K562 (cell line): ENCODE data around the gene B4GALT4. TPM values are rescaled to one million over a fixed set of nuclear protein-coding genes. Genes with fewer than 3 reads are reported as not detected.

Source experiments
- ATAC-seq: fragments of 200-7000 bp; cut with Tn5 transposase; 3 replicates; pipeline ENCODE4 v1.9.1; 2020; ENCODE audit warnings: moderate library complexity
- BruUV-seq: library from RNA; stranded (reverse); fragments of 400-500 nt; replicated peaks from 2 replicates; lab custom pipeline; 2021; lab: Mats Ljungman, UMichigan
- CTCF ChIA-PET: fragments of 300-600 bp; formaldehyde crosslinking; extraction: SDS; loops from one replicate; lab custom pipeline; 2021; ENCODE audit warnings: low intra/inter-chr PET ratio; lab: Yijun Ruan, JAX
- POLR2A ChIA-PET: fragments of 300-600, 350-650 bp; sonication (Branson Sonifier 250); formaldehyde crosslinking; extraction: SDS; loops from one replicate; lab custom pipeline; 2021; ENCODE audit warnings: antibody characterized with exemption, inconsistent platforms; lab: Yijun Ruan, JAX
- DNase-seq, 4 experiments: peaks; one replicate each; pipeline versions ENCODE4 v3.0.0 to v3.0.0-alpha.2; 2011 to 2018; ENCODE audit warnings: low spot score in 3 of 4, mixed read lengths in 3 of 4; ENCODE audit errors: extremely low read depth in 1 of 4
- FAIRE-seq: peaks from 2 replicates; lab custom pipeline; 2011; peaks lifted over from hg19 to GRCh38; lab: Jason Lieb, UNC
- H2AFZ ChIP-seq: 2 replicates; pipeline ENCODE4 v1.6.0; 2011; ENCODE audit warnings: low read depth, low read length, control low read depth, inconsistent platforms
- H3K27ac ChIP-seq: fragments of 200-600 bp; 3 replicates; pipeline ENCODE4 v1.8.0; 2011; ENCODE audit warnings: low read depth, mild to moderate bottlenecking, control low read depth, inconsistent platforms, low read length, moderate library complexity, mixed read lengths; ENCODE audit errors: extremely low read depth
- H3K27me3 ChIP-seq, 2 experiments: fragments of 300-600 bp in 1 of 2; 2 replicates in 1 of 2; 3 replicates in 1 of 2; pipeline versions ENCODE4 v1.6.0 to v1.8.0; 2011; ENCODE audit warnings: inconsistent platforms in 2 of 2, low read length in 2 of 2, mild to moderate bottlenecking in 1 of 2, mixed read lengths in 1 of 2, moderate library complexity in 1 of 2; ENCODE audit not compliant: control insufficient read depth in 2 of 2, insufficient read depth in 2 of 2
- H3K36me3 ChIP-seq: fragments of 300-600 bp; 3 replicates; pipeline ENCODE4 v1.8.0; 2011; ENCODE audit warnings: mild to moderate bottlenecking, low read length, inconsistent platforms; ENCODE audit not compliant: control insufficient read depth, insufficient read depth
- H3K4me1 ChIP-seq, 2 experiments: fragments of 200-600 bp in 1 of 2; replicated peaks in 1 of 2; 2 replicates in 1 of 2; 3 replicates in 1 of 2; pipeline versions ENCODE4 v1.5.1 to v1.8.0; 2011; ENCODE audit warnings: inconsistent platforms in 2 of 2, low read length in 2 of 2, mild to moderate bottlenecking in 1 of 2, mixed read lengths in 1 of 2, moderate library complexity in 1 of 2; ENCODE audit not compliant: control insufficient read depth in 2 of 2, insufficient read depth in 2 of 2
- H3K4me2 ChIP-seq: 2 replicates; pipeline ENCODE4 v1.6.1; 2011; ENCODE audit warnings: low read length, control low read depth, inconsistent platforms, mixed read lengths; ENCODE audit not compliant: insufficient read depth
- H3K4me3 ChIP-seq: fragments of 200-600 bp; sonication (generic), shearing (Covaris generic); 2 replicates; pipeline ENCODE4 v1.5.1; 2016; ENCODE audit warnings: control low read depth, inconsistent platforms
- H3K79me2 ChIP-seq: fragments of 200-600 bp; 3 replicates; pipeline ENCODE4 v1.8.0; 2011; ENCODE audit warnings: low read length, inconsistent platforms; ENCODE audit not compliant: control insufficient read depth, insufficient read depth
- H3K9ac ChIP-seq, 2 experiments: 2 replicates each; pipeline versions ENCODE4 v1.6.0 to v1.6.1; 2011; ENCODE audit warnings: low read depth in 2 of 2, low read length in 2 of 2, control low read depth in 1 of 2, inconsistent platforms in 1 of 2, mild to moderate bottlenecking in 1 of 2, mixed read lengths in 1 of 2; ENCODE audit not compliant: insufficient read depth in 1 of 2
- H3K9me1 ChIP-seq: one replicate; pipeline ENCODE4 v1.6.0; 2011; ENCODE audit warnings: inconsistent platforms, mild to moderate bottlenecking, low read length, moderate library complexity; ENCODE audit not compliant: control insufficient read depth, insufficient read depth
- H3K9me3 ChIP-seq: replicated peaks from 2 replicates; pipeline ENCODE4 v1.5.1; 2011; ENCODE audit warnings: low read depth, low read length, inconsistent platforms; ENCODE audit not compliant: control insufficient read depth, insufficient read depth
- H4K20me1 ChIP-seq: replicated peaks from 2 replicates; pipeline ENCODE4 v1.6.1; 2011; ENCODE audit warnings: low read length, inconsistent platforms, mixed read lengths; ENCODE audit not compliant: control insufficient read depth, insufficient read depth
- BACH1 ChIP-seq: fragments of 200-800 bp; sonication (Bioruptor generic); IDR thresholded peaks from 2 replicates; pipeline ENCODE4 v1.6.1; 2016; ENCODE audit warnings: missing genetic modification characterization, missing compliant biosample characterization
- CEBPB ChIP-seq: fragments of 450-650 bp; IDR thresholded peaks from 2 replicates; pipeline ENCODE4 v1.6.1; 2016; ENCODE audit warnings: missing genetic modification characterization, missing compliant biosample characterization
- HSF4 ChIP-seq: fragments of 250-450 bp; sonication (Bioruptor Pico); IDR thresholded peaks from 2 replicates; pipeline ENCODE4 v2.1.2; 2022; ENCODE audit warnings: mild to moderate bottlenecking, moderate library complexity, borderline replicate concordance
- KDM1A ChIP-seq, 2 experiments: fragments of 450-650 bp; IDR thresholded peaks; 2 replicates each; pipeline ENCODE4 v1.6.1; 2016; ENCODE audit warnings: mild to moderate bottlenecking in 2 of 2
- MTF1 ChIP-seq: fragments of 250-450 bp; sonication (Bioruptor Pico); IDR thresholded peaks from 2 replicates; pipeline ENCODE4 v1.9.0; 2021; ENCODE audit warnings: moderate library complexity, mild to moderate bottlenecking, inconsistent platforms, borderline replicate concordance
- NEUROD1 ChIP-seq: fragments of 150-350 bp; IDR thresholded peaks from 2 replicates; pipeline ENCODE4 v1.6.1; 2014; ENCODE audit warnings: borderline replicate concordance, low read length, low read depth; ENCODE audit not compliant: partially characterized antibody
- PCBP2 ChIP-seq: fragments of 200-400 bp; formaldehyde crosslinking; IDR thresholded peaks from 2 replicates; pipeline ENCODE4 v1.6.1; 2018; ENCODE audit warnings: low read length, low read depth, mild to moderate bottlenecking, moderate library complexity; ENCODE audit not compliant: poor library complexity, severe bottlenecking
- POU5F1 ChIP-seq: fragments of 150-350 bp; IDR thresholded peaks from 2 replicates; pipeline ENCODE4 v1.6.1; 2014; ENCODE audit warnings: borderline replicate concordance, low read length, low read depth, mild to moderate bottlenecking; ENCODE audit not compliant: partially characterized antibody
- RB1 ChIP-seq: fragments of 450-650 bp; IDR thresholded peaks from 2 replicates; pipeline ENCODE4 v1.6.1; 2017; ENCODE audit warnings: low read depth, mild to moderate bottlenecking
- SRSF3 ChIP-seq: fragments of 200-400 bp; formaldehyde crosslinking; IDR thresholded peaks from 2 replicates; pipeline ENCODE4 v1.6.1; 2016; ENCODE audit warnings: mild to moderate bottlenecking, low read length, moderate library complexity; ENCODE audit not compliant: insufficient read depth
- ZNF133 ChIP-seq: fragments of 250-450 bp; sonication (Bioruptor Pico); IDR thresholded peaks from 2 replicates; pipeline ENCODE4 v1.4.0; 2020; ENCODE audit warnings: mild to moderate bottlenecking
- ZNF253 ChIP-seq: fragments of 250-450 bp; sonication (Bioruptor Pico); conservative IDR thresholded peaks from 2 replicates; pipeline ENCODE4 v1.6.1; 2021; ENCODE audit warnings: mild to moderate bottlenecking
- ZNF609 ChIP-seq: sonication (generic); formaldehyde crosslinking; IDR thresholded peaks from 2 replicates; pipeline ENCODE4 v1.8.1; 2023; ENCODE audit warnings: missing genetic modification reagents, mild to moderate bottlenecking, borderline replicate concordance
- WGBS: fragments of 100-300 bp; shearing (Covaris generic); methylation state at CpG from one replicate; pipeline ENCODE4 v1.1.6; 2016; ENCODE audit warnings: low coverage, mixed read lengths; ENCODE audit not compliant: insufficient coverage; ENCODE audit errors: missing lambda C conversion rate; 5-methylcytosine and 5-hydroxymethylcytosine counted together
- in situ Hi-C: fragments of 300-500 bp; cut with MboI; formaldehyde crosslinking; loops from 4 replicates; pipeline ENCODE4 v1.15.0; 2018; ENCODE audit warnings: inconsistent platforms, mixed read lengths
- intact Hi-C: fragments of 100-400 bp; cut with micrococcal nuclease; formaldehyde crosslinking; loops from 2 replicates; pipeline ENCODE4 v1.14.2; 2022
- polyA plus RNA-seq, 8 experiments: library from polyadenylated mRNA; depleted of rRNA in 4 of 8; stranded (reverse) in 5 of 8; unstranded in 3 of 8; fragments of >200 nt; fragmentation: Nextera tagmentation in 2 of 8; fragmentation: Illumina TruSeq in 1 of 8; extraction: Ambion mirVana in 2 of 8; extraction: Trizol in 1 of 8; gene quantifications; 2 replicates each; pipeline versions ENCODE4 v1.2.1 to v1.2.3, GENCODE V29; 2011 to 2014; ENCODE audit warnings: inconsistent platforms in 1 of 8, missing spikeins in 1 of 8
- total RNA-seq, 7 experiments: library from RNA; depleted of rRNA in 6 of 7; stranded (reverse); fragments of >200 nt in 6 of 7; fragmentation: Illumina TruSeq in 2 of 7; extraction: Trizol in 2 of 7; gene quantifications; 2 replicates each; pipeline versions ENCODE4 v1.2.1 to v1.2.3, GENCODE V29; 2011 to 2021; ENCODE audit warnings: low replicate concordance in 1 of 7
- TF ChIP-seq, protein P1 (sequence below): fragments of 450-650 bp; IDR thresholded peaks from 2 replicates; pipeline ENCODE4 v1.6.1; 2016

Gene B4GALT4
- total and polyA plus RNA-seq, 9 of the 15 experiments (the other 6 are each of a cell fraction or from before 2014, with no cell fraction given) = 8.2 to 17.8 (median 12.2) TPM

DNA sequence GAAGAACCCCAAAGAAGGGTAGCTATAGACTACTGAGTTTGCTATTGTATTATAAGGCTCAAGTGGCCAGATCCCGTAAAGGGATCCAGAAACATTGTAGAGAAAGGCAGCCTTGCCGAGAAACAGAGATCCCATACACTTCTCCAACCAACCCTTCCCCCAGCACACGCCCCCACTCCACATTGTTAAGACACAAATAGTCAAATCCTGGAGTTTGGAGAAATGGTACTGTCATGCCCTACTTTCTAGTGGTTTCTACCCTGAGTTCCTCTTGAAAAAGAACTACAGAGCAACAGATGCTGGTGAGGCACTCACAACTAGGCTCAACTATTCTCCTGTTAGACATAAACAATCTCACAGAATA is 33.2 kb downstream of the B4GALT4 start:
- H3K79me2 ChIP-seq = no peaks in the 10 kb centered on the region
- in situ Hi-C loops (no loop called here), intact Hi-C loops (no loop called here)
- FAIRE-seq = no peak
- BruUV-seq = no TSS peak
- no peak overlapping the region for H2AFZ ChIP-seq
- DNase-seq = no peak
- H3K36me3 ChIP-seq = peaks cover 13% of the 10 kb centered on the region
- no peak overlapping the region for H3K27ac ChIP-seq
- peaks cover 8 to 22% of the 10 kb centered on the region in 2 experiments; a peak in 4 of 5 replicates for H3K4me1 ChIP-seq
- H3K9ac ChIP-seq = no peak overlapping the region
- H3K27me3 ChIP-seq = no peaks in the 10 kb centered on the region
- H3K4me2 ChIP-seq = no peak overlapping the region
- H3K4me3 ChIP-seq = no peak overlapping the region
- TF ChIP-seq HSF4 (CRISPR knock-in tag) (no peak), ZNF609 (no peak), BACH1 (tag) (no peak), PCBP2 (no peak), MTF1 (CRISPR knock-in tag) (no peak), KDM1A (IDR thresholded peaks at IDR 0.05) (no peak), ZNF253 (CRISPR knock-in tag) (no peak), CEBPB (tag) (no peak), NEUROD1 (no peak), ZNF133 (no peak), SRSF3 (no peak), POU5F1 (no peak), RB1 (no peak)
- TF ChIP-seq, protein P1, sequence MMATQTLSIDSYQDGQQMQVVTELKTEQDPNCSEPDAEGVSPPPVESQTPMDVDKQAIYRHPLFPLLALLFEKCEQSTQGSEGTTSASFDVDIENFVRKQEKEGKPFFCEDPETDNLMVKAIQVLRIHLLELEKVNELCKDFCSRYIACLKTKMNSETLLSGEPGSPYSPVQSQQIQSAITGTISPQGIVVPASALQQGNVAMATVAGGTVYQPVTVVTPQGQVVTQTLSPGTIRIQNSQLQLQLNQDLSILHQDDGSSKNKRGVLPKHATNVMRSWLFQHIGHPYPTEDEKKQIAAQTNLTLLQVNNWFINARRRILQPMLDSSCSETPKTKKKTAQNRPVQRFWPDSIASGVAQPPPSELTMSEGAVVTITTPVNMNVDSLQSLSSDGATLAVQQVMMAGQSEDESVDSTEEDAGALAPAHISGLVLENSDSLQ = no peak
- POLR2A ChIA-PET = interaction anchor here (0.7 to 0.8 kb wide), 2 partner anchors 10 to 12 kb away, joined by 3 read pairs; no protein-coding TSS in a partner anchor
- H4K20me1 ChIP-seq = no peaks in the 10 kb centered on the region
- no peaks in the 10 kb centered on the region; the same call in 1 of the 2 replicates for H3K9me3 ChIP-seq
- 60% methylated on average over 3 of the region's 3 CpGs for WGBS
- H3K9me1 ChIP-seq = no peaks in the 10 kb centered on the region
- no peak for ATAC-seq
- CTCF ChIA-PET = no interaction called here
